ENCODE data around the gene SHISA2. TPM values are rescaled to one million over a fixed set of nuclear protein-coding genes. Genes with fewer than 3 reads are reported as not detected.

SHISA2 gene
- total RNA-seq, 1 donor from 2014 or later = 12.9 TPM

DNA sequence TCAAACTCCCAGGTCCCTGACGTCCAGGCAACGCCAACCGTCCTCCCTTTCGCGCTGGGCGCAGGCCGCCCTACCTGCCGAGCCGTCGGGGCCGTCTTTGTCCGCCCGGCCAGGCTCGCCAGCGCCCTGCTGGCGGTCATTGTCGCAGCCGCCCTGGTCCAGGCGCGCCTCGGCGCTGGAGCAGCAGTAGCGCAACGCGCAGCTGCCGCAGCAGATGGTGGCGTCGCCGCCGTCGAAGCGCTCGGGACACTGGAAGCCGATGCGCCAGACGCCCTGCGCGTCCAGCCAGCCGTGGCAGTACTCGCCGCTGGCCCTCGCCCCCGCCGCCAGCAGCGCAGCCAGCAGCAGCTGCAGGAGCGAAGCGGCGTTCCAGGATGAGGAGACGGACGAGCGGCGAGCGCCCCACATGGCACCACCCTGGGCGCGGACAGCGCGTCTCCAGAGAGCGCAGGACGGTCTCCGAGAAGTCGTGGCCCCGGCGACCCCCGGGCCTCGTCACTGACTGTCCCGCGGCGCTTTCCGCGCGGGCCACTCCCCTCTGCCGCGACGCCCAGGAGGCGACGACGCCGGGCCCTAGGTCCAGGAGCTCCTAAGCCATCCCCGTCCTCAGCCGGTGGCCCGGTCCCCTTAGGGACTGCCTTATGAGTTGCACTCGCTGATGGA, 1.1 kb downstream of the SHISA2 start:
- intact Hi-C loops (cut with micrococcal nuclease) = loop anchor here (5.0 to 10.0 kb wide), 2 partner anchors 313 to 746 kb away; partner anchors contain the start of gene NUP58

DNA sequence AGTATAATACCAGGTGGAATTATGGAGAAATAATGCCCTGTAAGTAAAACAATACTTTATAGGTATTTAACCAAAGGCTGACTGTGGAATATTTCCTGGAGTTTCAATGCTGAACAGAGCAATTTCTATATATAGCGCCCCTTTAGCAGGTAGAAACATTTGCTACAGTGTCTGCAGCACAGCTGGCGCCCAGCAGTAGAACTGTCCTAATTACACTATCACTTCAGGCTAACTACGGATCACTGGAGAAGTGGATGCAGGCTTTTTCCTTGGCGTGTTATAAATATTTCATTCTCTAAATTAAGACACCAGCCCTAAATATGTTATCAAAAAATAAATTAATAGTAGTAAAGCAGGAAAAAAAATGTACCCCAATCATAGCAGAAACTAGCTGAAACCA, 3.1 kb downstream of the SHISA2 start:
- intact Hi-C loops (cut with micrococcal nuclease) = no loop called here

- intact Hi-C loops (cut with micrococcal nuclease) = no loop called here
Measured at GRCh38 chr13:26047040-26047439, 4.8 kb downstream of the SHISA2 start.

DNA sequence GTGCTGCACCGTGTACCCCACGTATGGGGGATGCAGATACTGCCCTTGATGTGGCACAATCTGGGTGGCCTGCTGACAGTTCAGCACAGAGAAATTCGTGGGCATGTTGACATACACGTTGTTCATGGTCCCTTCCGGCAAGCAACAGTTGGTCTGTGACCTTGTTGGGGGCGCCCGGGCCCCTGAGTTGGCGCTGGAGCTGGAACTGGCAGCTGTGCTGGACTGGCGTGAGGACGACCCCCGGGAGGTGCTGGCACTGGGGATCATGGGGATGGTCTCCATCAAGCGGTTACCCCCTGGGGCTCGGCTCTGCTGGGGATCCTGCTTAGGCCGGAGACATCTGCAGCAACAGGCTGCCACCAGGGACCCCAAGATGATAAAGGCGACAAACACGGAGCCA, 5.2 kb downstream of the SHISA2 start:
- intact Hi-C loops (cut with micrococcal nuclease) = no loop called here

DNA sequence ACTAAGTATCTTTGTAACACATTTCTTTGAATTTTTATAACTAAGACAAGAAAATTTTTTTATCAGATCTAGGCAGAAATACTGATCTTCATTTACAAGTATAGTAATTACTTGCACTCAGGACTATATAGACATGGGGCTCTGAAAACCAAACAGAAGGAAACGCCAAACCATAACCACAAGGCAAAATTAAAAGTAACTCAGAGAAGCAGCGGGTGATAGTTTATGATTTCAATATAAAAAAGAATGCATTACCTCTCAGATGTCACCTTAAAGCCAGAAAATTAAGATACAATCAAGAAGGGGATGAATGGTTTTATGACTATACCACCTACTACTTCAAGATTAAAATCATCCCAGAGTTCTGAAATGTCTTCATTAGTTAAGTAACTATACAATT, 6.7 kb downstream of the SHISA2 start:
- intact Hi-C loops (cut with micrococcal nuclease) = no loop called here

GRCh38 chr13:26042785-26043184, 9.0 kb downstream of the SHISA2 start:
- intact Hi-C loops (cut with micrococcal nuclease) = no loop called here

- intact Hi-C loops (cut with micrococcal nuclease) = no loop called here
Measured at GRCh38 chr13:26041444-26041843, 10.4 kb downstream of the SHISA2 start.

GRCh38 chr13:26038931-26039475, 12.8 kb downstream of the SHISA2 start:
- intact Hi-C loops (cut with micrococcal nuclease) = no loop called here

DNA sequence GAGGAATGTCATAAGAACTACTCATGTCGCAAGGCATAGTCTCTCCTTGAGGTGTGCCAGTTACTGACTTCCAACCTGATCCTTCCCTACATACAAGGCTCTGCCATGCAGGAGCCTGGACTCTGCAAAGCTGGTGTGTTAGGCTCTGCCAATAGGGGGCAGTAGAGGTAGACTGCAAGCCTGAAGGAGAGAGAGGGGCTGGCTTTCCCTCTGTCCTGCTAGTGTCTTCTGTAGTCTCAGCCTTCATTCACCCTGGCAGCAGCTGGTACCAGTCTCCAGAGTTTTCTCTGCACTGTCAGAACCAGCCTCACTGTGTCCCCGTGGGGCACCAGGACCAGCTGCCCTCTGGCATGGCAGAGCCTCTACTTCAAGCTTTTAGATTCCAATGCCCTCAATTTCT, 14.5 kb downstream of the SHISA2 start:
- intact Hi-C loops (cut with micrococcal nuclease) = no loop called here

- intact Hi-C loops (cut with micrococcal nuclease) = no loop called here
Measured at GRCh38 chr13:26036383-26036782, 15.4 kb downstream of the SHISA2 start.

DNA sequence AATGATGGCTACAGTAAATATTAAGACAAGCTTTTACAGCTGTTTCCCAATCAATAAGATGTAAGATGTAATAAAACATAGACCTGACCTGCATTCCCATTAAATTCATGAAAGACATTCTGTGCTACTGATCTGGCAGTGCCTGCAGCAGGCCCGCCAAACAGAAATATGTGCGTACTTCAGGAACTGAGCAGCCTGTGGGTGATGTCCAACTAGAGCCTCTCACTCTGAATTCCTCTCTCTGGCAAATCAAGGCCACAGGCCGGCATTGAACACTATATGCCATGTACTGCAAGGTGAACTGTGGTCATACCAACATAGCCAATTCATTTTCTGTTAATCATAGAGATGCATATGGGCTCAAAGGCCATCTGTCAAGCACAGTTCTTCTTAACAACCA, 17.8 kb downstream of the SHISA2 start:
- intact Hi-C loops (cut with micrococcal nuclease) = no loop called here

DNA sequence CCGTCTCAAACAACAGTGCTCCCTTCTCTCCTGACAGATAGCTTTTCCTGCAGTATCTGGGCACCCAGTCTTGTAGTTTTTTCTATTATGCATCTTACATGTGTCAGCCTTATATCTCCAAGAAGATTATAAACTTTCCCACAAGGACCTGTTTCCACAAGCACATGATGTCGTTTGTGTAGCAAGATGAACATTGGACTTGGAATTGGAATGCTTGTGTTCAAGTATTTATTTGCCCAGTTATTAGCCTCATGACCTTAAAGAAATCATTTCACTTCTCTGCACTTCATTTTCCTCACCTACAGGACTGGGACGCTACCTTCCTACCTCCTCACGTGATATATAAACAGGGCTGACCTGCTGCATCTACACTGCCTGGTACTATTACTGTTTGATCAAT, 21.5 kb downstream of the SHISA2 start:
- intact Hi-C loops (cut with micrococcal nuclease) = no loop called here

GRCh38 chr13:26029581-26030136, 22.2 kb downstream of the SHISA2 start:
- intact Hi-C loops (cut with micrococcal nuclease) = no loop called here

DNA sequence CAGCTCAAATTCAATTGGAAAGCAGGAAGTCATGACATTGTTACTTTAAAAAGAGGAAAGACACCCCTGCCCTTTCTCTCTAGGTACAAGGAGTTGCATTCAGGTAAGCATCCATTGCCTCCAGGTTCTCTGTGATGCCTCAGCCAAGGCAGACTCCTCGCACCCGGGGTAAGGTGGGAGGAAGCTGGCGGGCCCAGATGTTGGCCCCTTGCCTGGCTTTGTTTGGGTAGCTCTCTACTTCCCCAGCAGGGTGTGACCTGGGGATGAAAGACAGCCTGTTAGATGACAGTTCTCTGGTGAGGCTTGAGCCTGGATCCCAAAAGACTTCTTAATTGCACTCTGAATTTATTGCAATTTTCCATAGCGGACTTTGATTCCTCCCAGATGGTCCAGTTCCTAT, 25.6 kb downstream of the SHISA2 start:
- intact Hi-C loops (cut with micrococcal nuclease) = no loop called here

DNA sequence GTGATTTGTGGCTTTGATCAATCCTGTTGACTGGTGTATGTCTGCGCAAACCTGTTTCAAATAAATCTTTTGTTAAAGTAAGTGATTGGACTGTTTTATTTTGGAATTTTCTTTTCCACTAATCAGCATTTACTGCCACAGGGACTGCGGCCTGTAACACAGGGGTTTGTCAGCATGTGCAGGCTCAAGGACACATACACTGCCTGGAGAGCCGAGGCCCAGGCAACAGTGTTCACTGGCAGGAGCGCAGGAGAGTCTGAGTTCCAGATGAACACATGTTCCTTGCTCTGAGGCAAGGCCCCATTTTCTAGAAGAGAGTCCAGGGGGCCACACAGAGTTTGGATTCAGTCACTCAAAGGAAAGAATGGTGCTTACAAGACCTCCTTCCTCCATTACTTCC, 26.0 kb downstream of the SHISA2 start:
- intact Hi-C loops (cut with micrococcal nuclease) = no loop called here

DNA sequence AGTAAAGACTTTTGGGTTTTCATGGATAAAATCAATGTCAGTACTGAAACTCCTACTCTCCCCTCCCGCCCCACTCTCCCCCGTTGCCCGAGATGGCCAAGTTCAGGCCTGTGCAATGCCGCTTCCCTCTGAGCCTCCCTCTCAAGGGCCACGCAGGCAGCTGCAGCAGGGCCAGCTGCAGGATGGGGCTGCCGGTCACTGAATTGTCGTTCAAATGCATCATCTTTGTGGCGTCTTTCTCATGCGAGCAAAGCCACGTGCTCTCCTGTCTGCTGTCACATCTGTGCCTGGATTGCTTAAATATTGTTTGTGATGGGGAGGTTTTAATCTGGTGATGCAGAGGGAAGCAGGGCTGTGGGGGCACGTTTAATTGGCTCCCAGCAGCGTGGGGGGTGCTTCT, 26.6 kb downstream of the SHISA2 start:
- intact Hi-C loops (cut with micrococcal nuclease) = no loop called here

DNA sequence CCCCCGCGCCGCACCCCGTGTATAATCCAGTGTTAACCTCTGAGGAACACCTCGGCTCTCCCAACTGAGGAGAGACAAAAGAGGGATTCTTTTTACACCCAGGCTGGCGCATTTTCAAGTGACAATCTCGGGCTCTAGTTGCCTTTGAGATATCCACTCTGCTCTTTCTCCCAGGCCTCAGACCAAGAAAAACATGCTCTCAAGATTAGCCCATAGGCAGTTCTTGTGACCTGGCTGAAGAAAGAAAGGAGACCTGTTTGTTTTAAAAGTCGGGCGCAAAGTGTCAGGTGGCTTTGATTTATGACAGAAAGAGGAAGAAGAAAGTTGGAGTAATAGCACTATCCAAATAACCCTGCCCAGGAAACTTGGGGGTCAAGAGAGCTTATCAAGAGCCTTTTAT, 27.3 kb downstream of the SHISA2 start:
- intact Hi-C loops (cut with micrococcal nuclease) = no loop called here

- intact Hi-C loops (cut with micrococcal nuclease) = no loop called here
Measured at GRCh38 chr13:26022538-26023292, 29.1 kb downstream of the SHISA2 start.

GRCh38 chr13:26021956-26022355, 29.9 kb downstream of the SHISA2 start:
- intact Hi-C loops (cut with micrococcal nuclease) = no loop called here

- intact Hi-C loops (cut with micrococcal nuclease) = no loop called here
Measured at GRCh38 chr13:26021516-26021915, 30.3 kb downstream of the SHISA2 start.

GRCh38 chr13:26020891-26021290, 30.9 kb downstream of the SHISA2 start:
- intact Hi-C loops (cut with micrococcal nuclease) = no loop called here

Data from T-helper 1 cell treated with Interleukin-12 subunit alpha and Interleukin-12 subunit beta and Interleukin-4 antibody, amounts not matched to agents 30 ng/mL and 1 ng/mL, for 36 hours (primary cell).